OCI-LY1 (cell line): Measurements from ENCODE around the gene DPP7.

ENCODE experiments used
- H2AFZ ChIP-seq: fragments of 200-600 bp; sonication (generic), shearing (Covaris generic); 2 replicates; pipeline ENCODE4 v1.6.0; 2014; ENCODE audit warnings: antibody characterized with exemption, mild to moderate bottlenecking, low read length
- H3F3A ChIP-seq: fragments of 200-600 bp; sonication (generic), shearing (Covaris generic); 2 replicates; pipeline ENCODE4 v1.6.0; 2014; ENCODE audit warnings: mild to moderate bottlenecking, antibody characterized with exemption, low read length, moderate library complexity; ENCODE audit not compliant: insufficient read depth
- H3K27ac ChIP-seq: fragments of 200-600 bp; sonication (generic); 2 replicates; pipeline ENCODE4 v1.5.1; 2014; ENCODE audit warnings: low read length, mixed run types, mild to moderate bottlenecking, low read depth; ENCODE audit not compliant: poor library complexity, severe bottlenecking
- H3K27me3 ChIP-seq: fragments of 200-600 bp; sonication (generic); 2 replicates; pipeline ENCODE4 v1.6.0; 2014; ENCODE audit warnings: antibody characterized with exemption, mild to moderate bottlenecking, low read length, moderate library complexity; ENCODE audit not compliant: insufficient read depth
- H3K36me3 ChIP-seq: fragments of 200-600 bp; sonication (generic); 2 replicates; pipeline ENCODE4 v1.6.1; 2014; ENCODE audit warnings: mild to moderate bottlenecking, antibody characterized with exemption, low read length, moderate library complexity, mixed read lengths; ENCODE audit not compliant: insufficient read depth
- H3K4me1 ChIP-seq: fragments of 200-600 bp; sonication (generic); 2 replicates; pipeline ENCODE4 v1.5.1; 2014; ENCODE audit warnings: mild to moderate bottlenecking, low read length, moderate library complexity; ENCODE audit not compliant: insufficient read depth, severe bottlenecking
- H3K4me2 ChIP-seq: fragments of 200-600 bp; sonication (generic), shearing (Covaris generic); 2 replicates; pipeline ENCODE4 v1.6.1; 2014; ENCODE audit warnings: low read length
- H3K4me3 ChIP-seq: fragments of 200-600 bp; sonication (generic); 2 replicates; pipeline ENCODE4 v1.5.1; 2014; ENCODE audit warnings: low read length, low read depth, mild to moderate bottlenecking, mixed read lengths; ENCODE audit not compliant: poor library complexity, severe bottlenecking
- H3K79me2 ChIP-seq: fragments of 200-600 bp; shearing (Covaris generic); 2 replicates; pipeline ENCODE4 v1.6.1; 2016; ENCODE audit warnings: mixed run types, low read length, mixed read lengths; ENCODE audit not compliant: insufficient read depth
- H3K9ac ChIP-seq: fragments of 200-600 bp; sonication (generic), shearing (Covaris generic); 2 replicates; pipeline ENCODE4 v1.6.1; 2014; ENCODE audit warnings: mild to moderate bottlenecking, low read length, mixed read lengths
- H3K9me2 ChIP-seq: fragments of 200-600 bp; sonication (generic), shearing (Covaris generic); 2 replicates; pipeline ENCODE4 v1.6.1; 2014; ENCODE audit warnings: low read depth, mild to moderate bottlenecking, low read length, mixed read lengths
- H3K9me3 ChIP-seq: fragments of 200-600 bp; shearing (Covaris generic); 2 replicates; pipeline ENCODE4 v1.6.1; 2014; ENCODE audit warnings: low read length, mixed read lengths
- H4K20me1 ChIP-seq: fragments of 200-600 bp; sonication (generic), shearing (Covaris generic); 2 replicates; pipeline ENCODE4 v1.6.0; 2016; ENCODE audit warnings: mild to moderate bottlenecking, low read length; ENCODE audit not compliant: insufficient read depth
- EZH2 ChIP-seq: fragments of 200-600 bp; sonication (generic), shearing (Covaris generic); IDR thresholded peaks from 2 replicates; pipeline ENCODE4 v1.8.0; 2017; ENCODE audit warnings: borderline replicate concordance, mixed run types, mild to moderate bottlenecking, antibody characterized with exemption, low read length, moderate library complexity, mixed read lengths
- TF ChIP-seq, protein P1 (sequence below): fragments of 200-600 bp; sonication (generic), shearing (Covaris generic); IDR thresholded peaks from 2 replicates; pipeline ENCODE4 v1.5.1; 2017; ENCODE audit warnings: mild to moderate bottlenecking, antibody characterized with exemption, low read length, moderate library complexity, mixed read lengths

Gene DPP7

DNA sequence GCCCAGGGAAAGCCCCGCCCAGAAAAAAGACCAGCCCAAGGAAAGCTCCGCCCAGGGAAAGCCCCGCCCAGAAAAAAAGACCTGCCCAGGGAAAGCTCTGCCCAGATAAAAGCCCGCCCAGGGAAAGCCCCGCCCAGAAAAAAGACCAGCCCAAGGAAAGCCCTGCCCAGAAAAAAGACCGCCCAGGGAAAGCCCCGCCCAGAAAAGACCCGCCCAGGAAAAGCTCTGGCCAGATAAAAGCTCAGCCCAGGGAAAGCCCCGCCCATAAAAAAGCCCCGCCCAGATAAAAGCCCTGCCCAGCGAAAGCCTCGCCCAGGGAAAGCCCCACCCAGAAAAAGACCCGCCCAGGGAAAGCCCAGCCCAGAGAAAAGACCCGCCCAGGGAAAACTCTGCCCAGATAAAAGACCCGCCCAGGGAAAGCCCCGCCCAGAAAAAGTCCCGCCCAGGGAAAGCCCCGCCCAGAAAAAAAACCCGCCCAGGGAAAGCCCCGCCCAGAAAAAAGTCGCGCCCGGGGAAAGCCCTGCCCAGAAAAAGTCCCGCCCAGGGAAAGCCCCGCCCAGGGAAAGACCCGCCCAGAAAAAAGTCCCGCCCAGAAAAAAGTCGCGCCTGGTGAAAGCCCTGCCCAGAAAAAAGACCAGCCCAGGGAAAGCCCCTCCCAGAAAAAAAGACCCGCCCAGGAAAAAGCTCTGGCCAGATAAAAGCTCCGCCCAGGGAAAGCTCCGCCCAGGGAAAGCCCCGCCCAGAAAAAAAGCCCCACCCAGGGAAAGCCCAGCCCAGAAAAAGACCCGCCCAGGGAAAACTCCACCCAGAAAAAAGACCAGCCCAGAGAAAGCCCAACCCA, 36.3 kb upstream of the DPP7 start:
- H3K9ac ChIP-seq, result no peak overlapping the region
- no peak overlapping the region for H3K4me3 ChIP-seq
- no peaks in the 10 kb centered on the region for H3K9me2 ChIP-seq
- H2AFZ ChIP-seq, result no peak overlapping the region
- peaks cover 6% of the 10 kb centered on the region for H3F3A ChIP-seq
- no peaks in the 10 kb centered on the region for H3K27me3 ChIP-seq
- H4K20me1 ChIP-seq, result no peaks in the 10 kb centered on the region
- no peak for TF ChIP-seq EZH2
- H3K4me1 ChIP-seq, result no peaks in the 10 kb centered on the region
- H3K27ac ChIP-seq, result peak overlapping the region; percentile 29
- H3K4me2 ChIP-seq, result no peak overlapping the region
- H3K9me3 ChIP-seq, result no peaks in the 10 kb centered on the region
- no peaks in the 10 kb centered on the region for H3K36me3 ChIP-seq
- H3K79me2 ChIP-seq, result no peaks in the 10 kb centered on the region

DNA sequence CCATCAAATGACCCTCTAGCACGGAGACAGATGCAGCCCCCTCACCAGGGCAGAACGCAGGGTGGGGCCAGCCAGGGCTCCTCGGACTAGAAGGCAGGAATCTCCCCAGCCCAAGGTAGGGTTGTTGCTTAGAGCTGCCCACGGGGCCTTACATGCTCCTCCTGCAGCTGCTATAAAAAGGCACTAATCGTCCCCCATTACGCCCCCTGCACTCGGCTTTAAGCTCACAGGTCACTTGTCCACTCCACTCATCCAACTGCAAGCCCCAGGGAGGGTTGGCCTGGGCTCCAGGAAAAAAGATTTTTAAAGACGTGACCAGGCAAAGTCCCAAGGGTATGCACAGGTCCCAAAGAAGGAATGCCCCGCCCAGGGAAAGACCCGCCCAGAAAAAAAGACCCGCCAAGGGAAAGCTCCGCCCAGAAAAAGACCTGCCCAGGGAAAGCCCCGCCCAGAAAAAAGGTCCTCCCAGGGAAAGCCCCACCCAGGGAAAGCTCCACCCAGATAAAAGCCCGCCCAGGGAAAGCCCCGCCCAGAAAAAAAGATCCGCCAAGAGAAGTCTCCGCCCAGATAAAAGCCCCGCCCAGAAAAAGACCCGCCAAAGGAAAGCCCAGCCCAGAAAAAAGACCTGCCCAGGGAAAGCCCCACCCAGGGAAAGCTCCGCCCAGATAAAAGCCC, 35.5 kb upstream of the DPP7 start:
- no peaks in the 10 kb centered on the region for H3K27me3 ChIP-seq
- no peaks in the 10 kb centered on the region for H3K9me2 ChIP-seq
- no peak overlapping the region for H3K9ac ChIP-seq
- H4K20me1 ChIP-seq, result no peaks in the 10 kb centered on the region
- no peaks in the 10 kb centered on the region for H3K79me2 ChIP-seq
- TF ChIP-seq, protein P1, sequence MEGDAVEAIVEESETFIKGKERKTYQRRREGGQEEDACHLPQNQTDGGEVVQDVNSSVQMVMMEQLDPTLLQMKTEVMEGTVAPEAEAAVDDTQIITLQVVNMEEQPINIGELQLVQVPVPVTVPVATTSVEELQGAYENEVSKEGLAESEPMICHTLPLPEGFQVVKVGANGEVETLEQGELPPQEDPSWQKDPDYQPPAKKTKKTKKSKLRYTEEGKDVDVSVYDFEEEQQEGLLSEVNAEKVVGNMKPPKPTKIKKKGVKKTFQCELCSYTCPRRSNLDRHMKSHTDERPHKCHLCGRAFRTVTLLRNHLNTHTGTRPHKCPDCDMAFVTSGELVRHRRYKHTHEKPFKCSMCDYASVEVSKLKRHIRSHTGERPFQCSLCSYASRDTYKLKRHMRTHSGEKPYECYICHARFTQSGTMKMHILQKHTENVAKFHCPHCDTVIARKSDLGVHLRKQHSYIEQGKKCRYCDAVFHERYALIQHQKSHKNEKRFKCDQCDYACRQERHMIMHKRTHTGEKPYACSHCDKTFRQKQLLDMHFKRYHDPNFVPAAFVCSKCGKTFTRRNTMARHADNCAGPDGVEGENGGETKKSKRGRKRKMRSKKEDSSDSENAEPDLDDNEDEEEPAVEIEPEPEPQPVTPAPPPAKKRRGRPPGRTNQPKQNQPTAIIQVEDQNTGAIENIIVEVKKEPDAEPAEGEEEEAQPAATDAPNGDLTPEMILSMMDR, result no peak
- TF ChIP-seq EZH2, result no peak
- no peak overlapping the region for H2AFZ ChIP-seq
- H3K4me2 ChIP-seq, result no peak overlapping the region
- no peak overlapping the region for H3K4me3 ChIP-seq
- H3K27ac ChIP-seq, result peak overlapping the region; percentile 29
- H3F3A ChIP-seq, result peaks cover 6% of the 10 kb centered on the region
- no peaks in the 10 kb centered on the region for H3K36me3 ChIP-seq
- no peaks in the 10 kb centered on the region for H3K9me3 ChIP-seq
- H3K4me1 ChIP-seq, result no peaks in the 10 kb centered on the region

DNA sequence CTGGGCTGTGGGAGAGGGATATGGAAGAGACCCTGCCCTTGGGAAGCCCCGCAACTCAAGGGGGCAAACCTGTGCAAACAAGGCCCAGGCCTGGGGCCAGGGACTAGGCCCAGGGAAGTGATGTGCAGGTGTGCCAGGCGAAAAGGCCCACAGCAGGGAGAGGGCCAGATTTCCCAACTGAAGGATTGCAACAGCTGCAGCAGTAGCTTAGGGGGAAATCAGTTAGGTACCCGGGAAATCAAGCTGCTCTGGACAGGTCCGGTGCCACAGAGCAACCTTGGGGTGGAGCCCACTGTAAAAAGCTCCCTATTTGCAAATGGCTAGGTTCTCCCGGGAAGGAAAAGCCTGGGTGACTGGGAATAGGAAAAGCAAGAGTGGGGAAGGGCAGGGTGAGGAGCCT, 34.8 kb upstream of the DPP7 start:
- no peaks in the 10 kb centered on the region for H3K27me3 ChIP-seq
- H3K4me3 ChIP-seq, result no peak overlapping the region
- no peaks in the 10 kb centered on the region for H3K79me2 ChIP-seq
- H3K9ac ChIP-seq, result no peak overlapping the region
- no peaks in the 10 kb centered on the region for H4K20me1 ChIP-seq
- no peak overlapping the region for H3K4me2 ChIP-seq
- no peaks in the 10 kb centered on the region for H3K9me2 ChIP-seq
- TF ChIP-seq, protein P1, result no peak
- TF ChIP-seq EZH2, result no peak
- no peaks in the 10 kb centered on the region for H3K36me3 ChIP-seq
- H3K4me1 ChIP-seq, result no peaks in the 10 kb centered on the region
- H3F3A ChIP-seq, result peaks cover 6% of the 10 kb centered on the region
- H3K27ac ChIP-seq, result no peak overlapping the region
- no peak overlapping the region for H2AFZ ChIP-seq
- no peaks in the 10 kb centered on the region for H3K9me3 ChIP-seq
